Right lobe of liver (tissue), 4 donors: Measurements from ENCODE around the gene PRELID2.

Experiments used
- CTCF ChIP-seq, 4 donors: fragments of 200-600 bp in 3 of 4; fragments of 450-650 bp in 1 of 4; IDR thresholded peaks; one replicate each; pipeline versions ENCODE4 v1.5.1 to v1.8.0; 2016 to 2022; ENCODE audit warnings: antibody characterized with exemption in 4 of 4, mild to moderate bottlenecking in 2 of 4
- POLR2A ChIP-seq: fragments of 450-650 bp; IDR thresholded peaks from one replicate; pipeline ENCODE4 v1.6.1; 2017; ENCODE audit warnings: antibody characterized with exemption, mild to moderate bottlenecking
- donor health status: DM: no; HTN: no; CAD: no.
- donor health status: DM: no; HTN: no; CAD: no.
- donor health status: DM: no; HTN: yes; CAD: no.

GRCh38 chr5:145863003-145863402 lies 27.9 kb upstream of the PRELID2 start:
- TF ChIP-seq POLR2A (no peak), CTCF (IDR thresholded peaks at IDR 0.05) (no peak)
